Urinary bladder (tissue), 4 donors: ENCODE data around the gene PCSK1N. TPM values are rescaled to one million over a fixed set of nuclear protein-coding genes. Genes with fewer than 3 reads are reported as not detected.

ENCODE experiments used
- DNase-seq: peaks from one replicate; pipeline ENCODE4 v3.0.0-alpha.2; 2015; ENCODE audit errors: extremely low spot score
- H3K27ac ChIP-seq: one replicate; pipeline ENCODE4 v1.5.1; 2013; ENCODE audit warnings: low read depth, mild to moderate bottlenecking, moderate library complexity
- H3K36me3 ChIP-seq: one replicate; pipeline ENCODE4 v1.6.1; 2013; ENCODE audit warnings: mild to moderate bottlenecking, moderate library complexity; ENCODE audit not compliant: insufficient read depth
- H3K4me1 ChIP-seq: one replicate; pipeline ENCODE4 v1.6.1; 2013; ENCODE audit warnings: mild to moderate bottlenecking, moderate library complexity; ENCODE audit not compliant: insufficient read depth
- H3K4me3 ChIP-seq: one replicate; pipeline ENCODE4 v1.5.1; 2013; ENCODE audit warnings: low read depth, low read length
- WGBS: extraction: QIAGEN DNeasy Blood & Tissue Kit; methylation state at CpG from one replicate; pipeline ENCODE4 v1.1.7; 2013; 5-methylcytosine and 5-hydroxymethylcytosine counted together
- polyA plus RNA-seq: library from polyadenylated mRNA; stranded (reverse); fragments of 200-250 nt; gene quantifications from one replicate; pipeline ENCODE4 v1.2.3, GENCODE V29; 2013
- total RNA-seq: library from RNA; depleted of rRNA; stranded (reverse); fragments of >200 nt; gene quantifications from one replicate; pipeline ENCODE4 v1.2.3, GENCODE V29; 2014
- donor health status: healthy with polysubstance abuse.
- donor health status: healthy.

PCSK1N gene
- total and polyA plus RNA-seq, 2 donors = 1.1 to 6.9 TPM

DNA sequence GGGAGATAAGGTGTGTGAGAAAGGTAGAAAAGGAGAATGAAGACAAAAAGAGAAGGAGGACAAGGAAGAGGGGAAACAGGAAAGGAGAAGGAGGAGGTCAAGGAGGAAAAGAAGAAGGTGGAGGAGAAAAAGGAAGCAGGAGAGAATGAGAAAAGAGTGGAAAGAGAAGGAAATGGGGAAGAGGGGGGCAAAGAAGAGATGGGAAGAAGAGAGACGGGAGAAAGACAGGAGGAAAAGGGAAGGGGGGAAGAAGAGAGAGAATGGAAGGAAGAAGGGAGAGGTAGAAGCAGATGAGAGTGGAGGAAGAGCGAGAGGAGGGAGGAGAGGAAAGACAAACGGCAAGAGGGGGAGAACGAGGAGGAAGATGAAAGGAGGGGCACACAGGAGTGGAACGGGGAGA, 44.9 kb downstream of the PCSK1N start:
- H3K36me3 ChIP-seq = no peaks in the 10 kb centered on the region
- no peak for DNase-seq
- no peaks in the 10 kb centered on the region for H3K4me1 ChIP-seq
- H3K27ac ChIP-seq = no peak overlapping the region
- WGBS = 52% methylated on average over 5 of the region's 5 CpGs
- no peak overlapping the region for H3K4me3 ChIP-seq

DNA sequence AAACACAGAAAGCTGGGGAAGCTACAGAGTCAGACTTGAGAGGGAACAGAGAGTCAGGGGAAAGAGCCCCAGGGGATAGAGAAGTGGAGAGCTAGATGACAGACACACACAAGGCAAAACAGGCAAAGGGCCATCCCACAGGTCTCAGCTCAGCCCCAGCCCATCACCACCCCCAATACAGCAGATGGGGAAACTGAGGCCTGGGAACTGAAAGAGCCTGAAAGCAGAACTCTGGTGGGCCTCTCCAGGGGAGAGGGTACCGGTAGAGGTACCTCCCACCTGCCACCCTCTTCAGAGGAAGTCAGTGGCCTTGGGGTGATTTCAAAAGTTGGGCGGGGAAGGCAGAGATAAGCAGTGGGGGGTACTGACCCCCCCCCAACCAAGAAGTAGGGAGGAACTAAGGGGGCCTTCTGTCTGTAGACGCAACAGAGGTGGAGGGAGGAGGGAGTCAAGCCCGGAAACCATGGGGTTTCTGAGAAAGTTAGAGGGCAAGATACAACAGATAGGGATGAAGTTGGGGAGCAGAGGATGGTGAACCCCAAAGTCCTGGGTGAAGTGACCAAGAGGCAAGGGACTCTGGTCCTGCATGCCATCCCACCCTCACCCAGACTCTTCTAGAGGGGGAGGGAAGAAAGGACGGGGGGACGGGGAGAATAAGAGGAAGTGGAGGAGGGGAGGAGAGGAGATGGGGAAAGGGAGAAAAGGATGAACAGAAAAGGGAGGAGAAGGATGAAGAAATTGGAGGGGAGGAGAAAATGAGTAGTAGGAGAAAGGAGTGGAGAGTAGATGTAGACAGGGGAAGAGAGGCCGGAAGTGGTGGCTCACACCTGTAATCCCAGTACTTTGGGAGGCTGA, 45.8 kb downstream of the PCSK1N start:
- no peaks in the 10 kb centered on the region for H3K4me1 ChIP-seq
- H3K4me3 ChIP-seq = no peak overlapping the region
- WGBS = 60% methylated on average over 7 of the region's 7 CpGs
- H3K36me3 ChIP-seq = no peaks in the 10 kb centered on the region
- DNase-seq = no peak
- no peak overlapping the region for H3K27ac ChIP-seq

DNA sequence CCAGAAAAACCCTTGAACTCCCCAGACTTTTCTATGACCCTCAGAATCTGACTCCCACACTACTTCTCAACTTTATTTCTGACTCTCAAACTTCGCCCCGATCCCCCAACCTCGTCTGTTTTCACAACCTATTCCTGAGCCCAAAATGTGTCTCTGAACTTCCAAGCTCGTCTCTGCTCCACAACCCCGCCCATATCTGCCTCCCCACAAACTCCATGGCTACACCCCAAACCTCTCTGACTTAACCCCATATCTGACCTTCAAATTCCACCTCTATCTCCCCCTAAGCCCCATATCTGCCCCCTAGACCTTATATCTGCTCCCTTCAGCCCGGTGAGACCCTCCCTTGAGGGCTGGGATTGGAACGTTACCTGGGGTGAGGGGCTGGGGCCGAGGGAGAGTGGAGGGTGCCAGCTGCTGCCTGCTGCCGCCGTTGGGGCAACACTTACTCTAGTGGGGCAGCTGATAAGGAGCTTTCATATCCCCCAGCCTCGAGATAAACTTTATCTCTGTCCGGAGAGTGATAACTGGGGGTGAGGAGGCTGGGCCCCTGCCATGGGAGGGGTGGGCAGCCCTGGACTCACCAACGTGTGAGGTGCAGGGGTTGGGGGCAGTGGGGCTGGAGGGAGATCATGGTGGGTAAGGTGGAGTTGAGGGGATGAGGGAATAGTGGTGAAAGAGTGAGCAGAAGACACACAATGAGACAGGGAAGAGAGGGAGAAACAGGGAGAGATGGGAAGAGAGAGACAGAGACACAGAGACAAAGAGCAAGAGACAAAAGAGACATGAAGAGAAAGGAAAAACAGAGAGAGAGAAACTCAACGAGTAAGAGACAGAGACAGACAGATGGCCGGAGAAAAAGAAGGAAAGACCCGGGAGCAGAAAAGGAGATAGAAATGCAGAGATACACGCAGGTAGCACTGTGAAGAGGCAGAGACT, 47.6 kb downstream of the PCSK1N start:
- Histone ChIP-seq H3K27ac (no peak overlapping the region), H3K4me1 (no peaks in the 10 kb centered on the region), H3K4me3 (no peak overlapping the region), H3K36me3 (no peaks in the 10 kb centered on the region)
- WGBS = 49% methylated on average over 17 of the region's 17 CpGs
- no peak for DNase-seq

DNA sequence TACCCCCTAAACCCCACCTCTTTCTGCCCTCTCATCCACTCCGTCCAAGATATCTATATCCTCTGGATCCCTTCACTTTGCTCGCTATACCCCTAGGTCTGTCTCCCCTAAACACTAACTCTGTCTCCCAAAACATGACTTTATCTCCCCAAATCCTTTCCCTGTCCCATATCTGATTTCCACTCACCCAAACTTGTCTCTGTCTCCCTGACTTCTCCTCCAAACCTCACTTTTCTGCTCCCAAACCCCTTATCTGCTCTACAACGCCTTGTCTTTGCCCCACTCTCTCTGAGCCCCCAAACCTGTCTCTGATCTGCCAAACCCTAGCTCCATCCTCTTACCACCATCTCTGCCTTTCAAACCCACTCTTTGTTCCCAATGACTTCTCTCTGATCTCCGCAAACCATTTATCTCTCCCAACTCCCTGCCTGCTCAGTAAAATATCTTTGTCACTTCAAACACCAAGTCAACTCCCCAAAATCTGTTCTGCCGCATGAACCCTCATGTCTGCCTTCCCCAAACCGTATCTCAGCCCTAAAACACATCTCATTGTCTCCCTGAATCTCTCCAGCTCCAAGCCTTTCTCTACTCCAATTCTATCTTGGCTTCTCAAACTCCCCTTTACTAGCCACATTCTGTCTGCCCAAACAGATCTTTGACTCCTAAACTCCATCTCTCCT, 48.4 kb downstream of the PCSK1N start:
- Histone ChIP-seq H3K4me3 (no peak overlapping the region), H3K27ac (no peak overlapping the region)
- WGBS = 66% methylated on average over 6 of the region's 6 CpGs

DNA sequence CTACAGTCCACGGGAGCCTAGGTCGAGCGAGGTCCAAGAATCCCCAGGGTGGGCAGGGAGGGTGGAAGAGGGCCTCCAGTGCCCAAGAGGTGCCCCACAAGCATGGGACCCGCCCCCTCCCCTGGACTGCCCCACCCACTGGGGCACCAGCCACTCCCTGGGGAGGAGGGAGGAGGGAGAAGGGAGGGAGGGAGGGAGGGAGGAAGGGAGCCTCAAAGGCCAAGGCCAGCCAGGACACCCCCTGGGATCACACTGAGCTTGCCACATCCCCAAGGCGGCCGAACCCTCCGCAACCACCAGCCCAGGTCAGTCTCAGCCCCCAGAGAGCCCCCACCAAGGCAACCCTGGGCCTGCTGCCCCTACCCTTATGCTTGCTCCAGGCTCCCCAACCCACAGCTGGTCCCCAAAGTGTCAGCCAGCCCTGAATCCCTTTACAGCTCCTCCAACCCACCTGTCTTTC, 49.0 kb downstream of the PCSK1N start, which contains the start of gene GATA1:
Gene GATA1, plus strand, starts transcription at position 250 of the 460 bp plus-strand sequence. CDS start 4,520 bp downstream, outside the sequence.
- Histone ChIP-seq H3K27ac (no peak within 1 kb of the TSS), H3K4me3 (no peak within 1 kb of the TSS), H3K4me1 (no peaks in the 10 kb centered on the region), H3K36me3 (no peaks in the 10 kb centered on the region)
- DNase-seq = no peak
- WGBS = 81% methylated on average over 7 of the region's 7 CpGs

More for the DNA sequence above, 48.4 kb downstream of the PCSK1N start:
- DNase-seq = no peak
- H3K36me3 ChIP-seq = no peaks in the 10 kb centered on the region
- H3K4me1 ChIP-seq = no peaks in the 10 kb centered on the region

DNA sequence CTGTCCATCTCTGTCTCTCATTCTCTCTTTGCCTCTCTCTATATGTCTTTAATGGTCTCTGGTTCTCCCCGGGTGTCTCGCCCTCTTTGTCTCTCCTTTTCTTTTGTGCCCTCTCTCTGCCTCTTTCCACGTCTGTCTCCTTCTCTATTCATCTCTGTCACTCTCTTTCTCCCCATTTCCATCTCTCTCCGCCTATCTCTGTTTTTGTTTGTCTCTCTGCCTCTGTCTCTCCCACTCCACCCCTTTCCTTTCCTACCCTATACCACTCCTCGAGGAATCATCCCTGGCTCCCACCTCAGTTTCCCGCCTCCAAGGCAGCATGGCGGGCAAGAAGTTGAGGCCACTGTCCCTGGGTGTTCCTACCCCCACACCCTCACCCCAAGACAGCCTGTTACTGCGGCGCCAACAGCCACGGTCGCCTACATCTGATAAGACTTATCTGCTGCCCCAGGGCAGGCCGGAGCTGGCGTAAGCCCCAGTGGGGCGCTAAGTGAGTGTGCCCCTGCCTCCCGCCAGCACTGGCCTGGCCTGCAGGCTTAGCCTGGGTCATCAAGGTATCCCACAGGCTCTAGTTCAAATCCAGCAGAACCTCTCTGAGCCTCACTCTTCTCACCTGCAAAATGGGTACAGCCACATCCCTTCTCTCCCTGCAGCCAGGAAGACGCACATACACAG, 49.7 kb downstream of the PCSK1N start:
- Histone ChIP-seq H3K36me3 (no peaks in the 10 kb centered on the region), H3K27ac (no peak overlapping the region), H3K4me1 (no peaks in the 10 kb centered on the region), H3K4me3 (no peak overlapping the region)
- WGBS = 71% methylated on average over 16 of the region's 16 CpGs
- DNase-seq = no peak

DNA sequence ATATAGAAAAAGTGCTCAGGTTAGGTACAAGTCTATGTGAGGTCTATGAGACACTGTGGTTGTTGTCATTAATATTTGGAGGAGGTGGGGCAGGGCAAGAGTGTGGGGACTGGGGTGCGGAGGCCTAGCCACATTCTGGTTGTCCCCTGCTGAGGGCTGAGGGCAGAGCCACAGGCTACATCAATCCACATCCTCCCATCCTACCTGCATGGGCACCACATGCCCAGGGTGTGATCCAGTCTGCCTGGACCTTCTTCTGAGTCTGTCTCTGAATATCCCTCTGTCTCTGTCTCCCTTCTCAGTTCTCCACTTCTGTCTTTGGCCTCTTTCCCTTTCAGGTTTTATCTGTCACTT, 50.2 kb downstream of the PCSK1N start:
- no peak for DNase-seq
- no peak overlapping the region for H3K27ac ChIP-seq
- 92% methylated on average over 1 of the region's 1 CpG for WGBS

DNA sequence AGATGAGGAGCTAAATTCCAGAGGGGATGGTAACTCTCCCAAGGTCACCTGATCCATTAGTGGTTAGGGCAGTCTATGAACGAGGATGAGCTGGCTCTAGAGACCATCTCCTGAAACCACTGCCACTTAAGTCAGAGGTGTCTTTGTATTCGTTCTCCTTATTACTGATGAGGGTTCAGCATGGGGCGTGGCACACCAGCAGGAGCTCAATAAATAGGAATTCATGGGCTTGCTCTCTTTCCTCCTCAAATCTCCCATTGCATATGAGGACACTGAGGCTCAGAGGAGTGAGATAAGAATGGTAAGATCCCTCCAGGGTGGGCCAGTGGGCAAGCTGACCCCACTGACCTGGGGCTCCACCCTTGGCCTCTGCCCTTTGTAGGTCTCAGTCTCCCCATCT, 50.7 kb downstream of the PCSK1N start:
- no peaks in the 10 kb centered on the region for H3K4me1 ChIP-seq
- H3K36me3 ChIP-seq = no peaks in the 10 kb centered on the region
- no peak for DNase-seq
- WGBS = 50% methylated on average over 3 of the region's 3 CpGs
- no peak overlapping the region for H3K27ac ChIP-seq
- H3K4me3 ChIP-seq = no peak overlapping the region

More for the DNA sequence above, 50.2 kb downstream of the PCSK1N start:
- Histone ChIP-seq H3K4me1 (no peaks in the 10 kb centered on the region), H3K4me3 (no peak overlapping the region), H3K36me3 (no peaks in the 10 kb centered on the region)

DNA sequence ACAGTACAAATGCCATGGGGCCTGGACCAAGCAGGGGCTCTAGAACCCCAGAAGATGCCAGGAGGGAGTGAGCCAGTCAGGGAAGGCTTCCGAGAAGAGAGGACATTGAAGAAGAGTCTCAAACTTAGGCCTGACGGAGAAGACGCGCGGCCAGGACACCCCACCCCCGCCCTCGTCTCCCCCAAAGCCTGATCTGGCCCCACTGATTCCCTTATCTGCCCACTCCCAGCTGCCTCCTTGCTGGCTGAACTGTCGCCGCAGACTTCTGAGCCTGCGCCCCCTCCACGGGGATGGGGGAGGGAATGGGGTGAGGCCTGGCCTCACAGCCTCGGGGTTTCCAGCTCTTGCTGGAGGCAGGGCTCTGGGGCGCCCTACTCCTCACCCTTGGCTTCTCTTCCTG, 52.6 kb downstream of the PCSK1N start:
- WGBS = 68% methylated on average over 13 of the region's 13 CpGs

DNA sequence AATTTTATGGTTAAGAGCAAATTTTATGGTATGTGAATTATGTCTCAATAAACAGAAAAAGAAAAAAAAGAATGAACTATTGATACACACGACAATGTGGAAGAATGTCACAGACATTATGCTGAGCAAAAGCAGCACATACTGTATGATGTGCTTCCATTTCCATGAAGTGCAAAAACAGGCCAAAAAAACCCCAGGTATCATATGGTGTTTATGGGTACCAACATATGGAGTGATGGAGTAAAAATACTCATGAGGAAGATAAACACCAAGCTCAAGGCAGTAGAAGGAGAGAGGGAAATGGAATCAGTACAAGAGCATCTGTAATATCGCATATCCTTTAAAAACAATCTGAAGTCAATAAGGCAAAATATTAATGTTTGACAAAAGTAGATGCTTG, 53.2 kb downstream of the PCSK1N start:
- DNase-seq = no peak
- 69% methylated on average over 2 of the region's 2 CpGs for WGBS
- H3K4me1 ChIP-seq = no peaks in the 10 kb centered on the region
- no peak overlapping the region for H3K4me3 ChIP-seq
- no peak overlapping the region for H3K27ac ChIP-seq
- H3K36me3 ChIP-seq = no peaks in the 10 kb centered on the region

More for the DNA sequence above, 52.6 kb downstream of the PCSK1N start:
- H3K4me1 ChIP-seq = no peaks in the 10 kb centered on the region
- H3K4me3 ChIP-seq = no peak overlapping the region
- H3K36me3 ChIP-seq = no peaks in the 10 kb centered on the region
- DNase-seq = no peak
- no peak overlapping the region for H3K27ac ChIP-seq

DNA sequence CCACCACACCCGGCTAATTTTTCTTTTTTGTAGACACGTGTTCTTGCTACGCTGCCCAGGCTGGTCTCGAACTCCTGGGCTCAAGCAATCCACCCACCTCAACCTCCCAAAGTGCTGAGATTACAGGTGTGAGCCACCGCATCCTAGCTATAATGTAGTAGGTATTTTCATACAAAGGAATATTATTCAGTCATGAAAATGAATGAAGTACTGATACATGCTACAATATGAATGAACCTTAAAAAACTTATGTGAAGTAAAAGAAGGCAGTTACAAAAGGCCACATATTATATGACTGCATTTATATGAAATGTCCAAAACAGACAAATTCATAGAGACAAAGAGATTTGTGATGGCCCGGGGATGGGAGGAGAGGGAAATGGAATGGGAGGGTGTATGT, 53.7 kb downstream of the PCSK1N start:
- Histone ChIP-seq H3K4me1 (no peaks in the 10 kb centered on the region), H3K4me3 (no peak overlapping the region), H3K36me3 (no peaks in the 10 kb centered on the region), H3K27ac (no peak overlapping the region)
- WGBS = 90% methylated on average over 6 of the region's 6 CpGs
- no peak for DNase-seq
